D721Med (cell line): ENCODE measurements around the gene MMD.

Source experiments
- DNase-seq: peaks from one replicate; pipeline ENCODE4 v3.0.0; 2011; ENCODE audit warnings: low spot score; ENCODE audit not compliant: insufficient read length
- FAIRE-seq: peaks from 2 replicates; lab custom pipeline; 2011; peaks lifted over from hg19 to GRCh38; lab: Jason Lieb, UNC
- TF ChIP-seq, protein P1 (sequence below): IDR thresholded peaks from 2 replicates; pipeline ENCODE4 v1.5.1; 2012; ENCODE audit warnings: mild to moderate bottlenecking, control low read depth; ENCODE audit not compliant: insufficient read depth; ENCODE audit errors: missing control alignments

The MMD gene

DNA sequence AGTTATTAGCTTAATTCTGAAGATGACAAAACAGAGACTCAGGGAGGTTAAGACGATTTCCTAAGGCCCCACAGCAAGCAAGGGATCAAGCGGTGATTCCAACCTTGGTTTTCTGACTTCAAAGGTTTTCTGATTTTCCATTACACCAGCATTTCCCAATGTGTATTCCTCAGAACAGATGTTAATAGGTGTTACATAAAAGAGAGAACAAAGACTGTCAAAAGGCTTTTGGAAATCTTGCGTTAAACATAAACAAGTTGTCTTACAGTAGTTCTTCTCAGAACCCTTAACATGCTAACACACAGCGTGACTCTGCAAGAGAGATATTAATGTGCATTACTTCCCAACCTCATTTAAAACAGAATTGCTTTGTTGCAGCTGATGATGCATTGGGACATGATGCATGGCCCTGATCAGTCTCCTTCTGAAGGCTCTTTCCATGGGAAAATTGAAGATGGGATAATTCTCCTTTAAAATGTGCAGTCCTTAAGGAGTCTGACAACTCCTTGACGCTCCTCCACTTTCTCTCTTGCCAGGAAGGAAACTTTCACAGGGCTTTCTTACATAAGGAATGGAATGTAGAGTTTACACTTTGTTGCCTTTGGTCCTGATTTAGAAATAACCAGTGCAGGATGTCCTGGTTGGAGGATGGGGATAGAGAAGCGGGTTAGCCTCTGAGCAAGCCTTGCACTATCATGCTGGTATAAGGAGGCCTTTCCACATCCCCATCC is 21.5 kb upstream of the MMD start:
- DNase-seq (no peak), FAIRE-seq (no peak)
- TF ChIP-seq, protein P1, sequence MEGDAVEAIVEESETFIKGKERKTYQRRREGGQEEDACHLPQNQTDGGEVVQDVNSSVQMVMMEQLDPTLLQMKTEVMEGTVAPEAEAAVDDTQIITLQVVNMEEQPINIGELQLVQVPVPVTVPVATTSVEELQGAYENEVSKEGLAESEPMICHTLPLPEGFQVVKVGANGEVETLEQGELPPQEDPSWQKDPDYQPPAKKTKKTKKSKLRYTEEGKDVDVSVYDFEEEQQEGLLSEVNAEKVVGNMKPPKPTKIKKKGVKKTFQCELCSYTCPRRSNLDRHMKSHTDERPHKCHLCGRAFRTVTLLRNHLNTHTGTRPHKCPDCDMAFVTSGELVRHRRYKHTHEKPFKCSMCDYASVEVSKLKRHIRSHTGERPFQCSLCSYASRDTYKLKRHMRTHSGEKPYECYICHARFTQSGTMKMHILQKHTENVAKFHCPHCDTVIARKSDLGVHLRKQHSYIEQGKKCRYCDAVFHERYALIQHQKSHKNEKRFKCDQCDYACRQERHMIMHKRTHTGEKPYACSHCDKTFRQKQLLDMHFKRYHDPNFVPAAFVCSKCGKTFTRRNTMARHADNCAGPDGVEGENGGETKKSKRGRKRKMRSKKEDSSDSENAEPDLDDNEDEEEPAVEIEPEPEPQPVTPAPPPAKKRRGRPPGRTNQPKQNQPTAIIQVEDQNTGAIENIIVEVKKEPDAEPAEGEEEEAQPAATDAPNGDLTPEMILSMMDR: no peak

DNA sequence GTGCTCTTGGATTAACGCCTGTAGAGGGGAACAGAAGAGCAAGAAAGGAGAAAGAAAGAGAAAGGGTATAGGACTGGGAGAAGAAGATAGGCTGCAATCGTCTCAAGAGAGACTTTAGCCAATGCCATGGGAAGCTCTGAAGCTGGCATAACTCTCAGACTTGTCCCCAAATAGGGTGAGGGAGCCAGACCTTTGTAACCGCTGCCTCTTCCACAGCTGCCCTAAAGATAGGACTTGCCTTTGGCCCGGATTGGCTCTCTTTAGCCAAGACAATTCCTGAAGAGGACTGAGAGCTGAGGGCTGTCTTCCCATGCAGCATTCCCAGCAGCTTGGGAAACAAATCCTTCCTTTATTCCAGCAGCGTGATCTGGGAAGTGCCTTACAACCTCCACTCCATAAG is 20.8 kb upstream of the MMD start:
- TF ChIP-seq, protein P1: no peak
- no peak for FAIRE-seq
- no peak for DNase-seq

DNA sequence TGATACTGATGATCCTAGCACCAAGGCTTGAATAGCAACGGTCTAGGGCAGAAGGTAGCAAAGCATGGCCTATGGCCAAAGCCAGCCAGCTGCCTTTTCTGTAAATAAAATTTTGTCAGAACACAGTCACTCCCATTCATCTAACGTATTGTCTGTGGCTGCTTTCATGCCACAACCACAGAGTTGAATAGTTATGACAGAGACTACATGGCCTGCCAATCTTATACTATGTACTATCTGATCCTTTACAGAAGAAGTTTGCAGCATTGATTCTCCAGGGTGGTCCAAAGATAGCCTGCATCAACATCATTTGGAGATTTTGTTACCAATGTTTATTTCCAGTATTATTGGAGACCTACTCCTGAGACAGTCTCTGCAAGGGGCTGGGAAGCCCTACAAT is 19.9 kb upstream of the MMD start:
- DNase-seq: no peak
- TF ChIP-seq, protein P1: no peak
- FAIRE-seq: no peak

DNA sequence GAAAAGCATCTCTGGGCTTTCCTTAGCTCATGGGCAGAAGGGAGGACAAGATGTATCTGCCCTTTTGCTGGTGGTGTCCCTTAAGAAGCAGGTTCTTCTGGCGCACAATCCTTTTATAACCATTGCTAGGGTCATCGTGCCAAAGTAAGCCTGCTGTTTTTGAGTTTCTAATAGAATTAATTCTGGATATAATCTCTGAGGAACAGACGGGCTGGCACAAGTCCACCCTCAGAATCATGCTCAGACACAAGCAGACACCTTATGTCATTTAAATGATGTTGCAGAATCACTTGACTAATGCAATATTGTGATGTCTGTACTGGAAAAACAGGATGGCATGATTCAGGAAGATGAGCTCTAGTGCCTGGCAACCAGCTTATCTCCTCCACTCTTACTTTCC is 18.8 kb upstream of the MMD start:
- FAIRE-seq: no peak

DNA sequence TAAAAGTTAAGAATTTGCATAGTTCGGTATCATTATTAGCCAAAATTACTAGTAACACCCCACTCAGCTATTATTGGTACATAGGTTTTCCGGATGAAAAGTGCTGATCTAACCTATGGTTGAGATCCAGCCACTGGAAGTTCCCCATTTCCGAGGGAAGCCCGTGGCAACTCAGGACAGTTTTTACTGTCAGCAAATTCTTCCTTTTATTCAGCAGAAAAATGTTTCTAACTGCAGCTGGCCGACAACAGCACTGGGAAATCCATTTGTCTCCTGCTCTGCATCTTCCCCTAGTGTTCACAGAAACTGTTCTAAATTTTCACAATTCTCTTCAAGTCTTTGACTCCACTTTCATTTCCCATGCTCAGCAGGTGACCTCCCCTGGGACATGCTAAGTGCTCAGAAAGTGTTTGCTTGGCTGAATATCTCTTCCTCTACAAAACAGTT is 15.5 kb upstream of the MMD start:
- TF ChIP-seq, protein P1: no peak
- FAIRE-seq (no peak), DNase-seq (no peak)

More for the DNA sequence above, 18.8 kb upstream of the MMD start:
- DNase-seq: peak; percentile 27
- TF ChIP-seq, protein P1: no peak

DNA sequence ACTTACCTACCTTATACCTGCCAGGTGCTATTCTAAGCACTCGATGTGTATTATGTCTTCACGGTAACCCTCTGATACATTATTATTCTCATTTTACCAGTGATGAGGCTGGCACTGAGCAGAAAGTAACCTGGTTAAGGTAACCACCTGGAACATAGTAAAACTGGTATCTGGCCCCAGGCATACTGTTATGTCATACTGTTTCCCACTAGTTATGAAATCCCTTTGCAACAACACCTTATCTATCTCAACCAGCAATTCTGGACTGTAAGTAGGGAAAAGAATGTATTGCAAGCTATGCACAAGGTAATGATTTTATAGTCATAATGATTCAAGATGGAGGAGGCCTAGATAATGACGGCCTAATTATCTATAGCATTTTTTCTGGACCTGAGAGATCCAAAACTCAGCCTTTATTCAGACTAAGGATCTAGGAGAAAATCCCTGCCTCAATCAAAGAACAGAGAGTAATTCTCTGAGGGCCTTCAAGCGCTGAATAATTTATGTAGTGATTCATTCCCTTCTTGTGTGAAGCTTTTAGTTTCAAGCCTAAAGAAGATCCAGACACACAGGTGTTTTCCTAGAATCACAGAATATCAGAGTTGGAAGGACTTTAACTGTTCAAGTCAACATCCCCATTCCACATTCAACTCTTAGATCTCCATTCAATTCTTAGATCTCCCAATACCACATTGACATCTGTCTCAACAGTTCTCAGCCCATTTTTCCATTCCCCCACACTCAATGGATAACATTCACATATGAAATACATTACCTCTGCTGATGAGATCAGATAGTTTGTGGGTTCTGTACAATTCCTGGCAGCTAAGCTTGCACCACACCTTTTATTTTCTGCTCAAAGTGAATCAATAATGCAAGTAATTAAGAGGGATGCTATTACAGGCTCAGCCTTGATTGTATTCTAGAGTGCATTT is 14.9 kb upstream of the MMD start:
- DNase-seq: no peak
- no peak for FAIRE-seq
- TF ChIP-seq, protein P1: no peak
